Smooth muscle cell (in vitro differentiated cells): ENCODE data around the gene BARX2. TPM values are rescaled to one million over a fixed set of nuclear protein-coding genes. Genes with fewer than 3 reads are reported as not detected.
A peak's percentile ranks its signal among the peaks of the same experiment; 100 is the strongest.

Source experiments
- DNase-seq: peaks from one replicate; lab custom pipeline; 2025; ENCODE audit not compliant: unreplicated experiment; lab: John Stamatoyannopoulos, UW
- H2AFZ ChIP-seq: fragments of 200-600 bp; sonication (generic); 2 replicates; pipeline ENCODE4 v1.6.0; 2016; ENCODE audit warnings: antibody characterized with exemption, low read depth, mild to moderate bottlenecking
- H3F3A ChIP-seq: fragments of 200-600 bp; sonication (generic); 2 replicates; pipeline ENCODE4 v1.6.0; 2017; ENCODE audit warnings: antibody characterized with exemption, low read depth
- H3K27ac ChIP-seq: fragments of 200-600 bp; sonication (generic); 2 replicates; pipeline ENCODE4 v1.5.1; 2016; ENCODE audit warnings: low read depth, mild to moderate bottlenecking
- H3K27me3 ChIP-seq: fragments of 200-600 bp; sonication (generic); 2 replicates; pipeline ENCODE4 v1.6.1; 2016; ENCODE audit warnings: low read depth, mild to moderate bottlenecking
- H3K36me3 ChIP-seq: fragments of 200-600 bp; sonication (generic); 2 replicates; pipeline ENCODE4 v1.5.1; 2016; ENCODE audit warnings: low read depth
- H3K4me1 ChIP-seq: fragments of 200-600 bp; sonication (generic); 2 replicates; pipeline ENCODE4 v1.5.1; 2016; ENCODE audit warnings: low read depth
- H3K4me2 ChIP-seq: fragments of 200-600 bp; sonication (generic); 2 replicates; pipeline ENCODE4 v1.6.0; 2016; ENCODE audit warnings: mild to moderate bottlenecking
- H3K4me3 ChIP-seq: fragments of 200-600 bp; sonication (generic); 2 replicates; pipeline ENCODE4 v1.5.1; 2016; ENCODE audit warnings: mild to moderate bottlenecking
- H3K79me2 ChIP-seq: fragments of 200-600 bp; sonication (generic); 2 replicates; pipeline ENCODE4 v1.6.0; 2016; ENCODE audit warnings: low read depth, mild to moderate bottlenecking
- H3K9ac ChIP-seq: fragments of 200-600 bp; sonication (generic); 2 replicates; pipeline ENCODE4 v1.6.0; 2016; ENCODE audit warnings: low read depth
- H3K9me3 ChIP-seq: fragments of 200-600 bp; sonication (generic); replicated peaks from 2 replicates; pipeline ENCODE4 v1.5.1; 2016; ENCODE audit warnings: low read depth
- H4K20me1 ChIP-seq: fragments of 200-600 bp; sonication (generic); 2 replicates; pipeline ENCODE4 v1.6.0; 2016; ENCODE audit warnings: low read depth
- CTCF ChIP-seq: fragments of 200-600 bp; sonication (generic); IDR thresholded peaks from 2 replicates; pipeline ENCODE4 v1.5.1; 2017; ENCODE audit warnings: borderline replicate concordance, mild to moderate bottlenecking, antibody characterized with exemption; ENCODE audit not compliant: insufficient read depth, poor library complexity, severe bottlenecking
- WGBS: methylation state at CpG from one replicate; pipeline ENCODE4 v1.1.7; 2016; ENCODE audit warnings: low lambda C conversion rate; 5-methylcytosine and 5-hydroxymethylcytosine counted together
- polyA plus RNA-seq: library from polyadenylated mRNA; unstranded; fragments of >200 nt; fragmentation: Nextera tagmentation; extraction: Ambion mirVana; gene quantifications from 2 replicates; pipeline ENCODE4 v1.2.1, GENCODE V29; 2016
- total RNA-seq: library from RNA; depleted of rRNA; stranded (reverse); fragments of >200 nt; gene quantifications from 2 replicates; pipeline ENCODE4 v1.2.3, GENCODE V29; 2014

BARX2 gene
- total and polyA plus RNA-seq, 2 experiments from 2014 or later: 1.2 to 4.8 TPM

GRCh38 chr11:129388824-129389223 is 13.2 kb downstream of the BARX2 start:
- Histone ChIP-seq H3K9ac (no peak overlapping the region), H3K27me3 (no peaks in the 10 kb centered on the region), H3K4me3 (no peak overlapping the region), H3K79me2 (no peaks in the 10 kb centered on the region), H3F3A (peaks cover 5% of the 10 kb centered on the region), H2AFZ (no peak overlapping the region), H3K4me2 (no peak overlapping the region), H3K9me3 (no peaks in the 10 kb centered on the region), H3K4me1 (no peaks in the 10 kb centered on the region), H3K36me3 (no peaks in the 10 kb centered on the region), H3K27ac (no peak overlapping the region), H4K20me1 (no peaks in the 10 kb centered on the region)
- no peak for DNase-seq
- TF ChIP-seq CTCF: no peak
- WGBS: 80% methylated on average over 2 of the region's 2 CpGs

- H4K20me1 ChIP-seq: no peaks in the 10 kb centered on the region
- H3K4me3 ChIP-seq: no peak overlapping the region
- 86% methylated on average over 4 of the region's 4 CpGs for WGBS
- H2AFZ ChIP-seq: no peak overlapping the region
- no peaks in the 10 kb centered on the region for H3K79me2 ChIP-seq
- H3K4me2 ChIP-seq: no peak overlapping the region
- H3K4me1 ChIP-seq: no peaks in the 10 kb centered on the region
- TF ChIP-seq CTCF: no peak
- peak overlapping the region; percentile 2 for H3K27ac ChIP-seq
- no peaks in the 10 kb centered on the region for H3K9me3 ChIP-seq
- no peak overlapping the region for H3K9ac ChIP-seq
- no peak for DNase-seq
- H3F3A ChIP-seq: peaks cover 5% of the 10 kb centered on the region
- no peaks in the 10 kb centered on the region for H3K36me3 ChIP-seq
- no peaks in the 10 kb centered on the region for H3K27me3 ChIP-seq
Observed at GRCh38 chr11:129390303-129390821, 14.7 kb downstream of the BARX2 start.

GRCh38 chr11:129391360-129391759 is 15.7 kb downstream of the BARX2 start:
- TF ChIP-seq CTCF: no peak
- no peaks in the 10 kb centered on the region for H3K79me2 ChIP-seq
- peaks cover 5% of the 10 kb centered on the region for H3F3A ChIP-seq
- H3K36me3 ChIP-seq: no peaks in the 10 kb centered on the region
- no peaks in the 10 kb centered on the region for H3K4me1 ChIP-seq
- H2AFZ ChIP-seq: no peak overlapping the region
- H4K20me1 ChIP-seq: no peaks in the 10 kb centered on the region
- H3K9ac ChIP-seq: no peak overlapping the region
- no peaks in the 10 kb centered on the region for H3K9me3 ChIP-seq
- no peak overlapping the region for H3K4me3 ChIP-seq
- H3K27ac ChIP-seq: peak overlapping the region; percentile 56
- H3K4me2 ChIP-seq: peak overlapping the region; percentile 58
- DNase-seq: no peak
- H3K27me3 ChIP-seq: no peaks in the 10 kb centered on the region
- WGBS: 7% methylated on average over 5 of the region's 5 CpGs

- Histone ChIP-seq H3K9ac (no peak overlapping the region), H4K20me1 (no peaks in the 10 kb centered on the region), H3K79me2 (no peaks in the 10 kb centered on the region), H3K4me2 (peak overlapping the region; percentile 58), H2AFZ (no peak overlapping the region), H3K9me3 (no peaks in the 10 kb centered on the region), H3K4me3 (no peak overlapping the region), H3K4me1 (no peaks in the 10 kb centered on the region), H3K27ac (peak overlapping the region; percentile 56), H3F3A (peaks cover 5% of the 10 kb centered on the region), H3K36me3 (no peaks in the 10 kb centered on the region), H3K27me3 (no peaks in the 10 kb centered on the region)
- DNase-seq: no peak
- 49% methylated on average over 6 of the region's 6 CpGs for WGBS
- no peak for TF ChIP-seq CTCF
Observed at GRCh38 chr11:129391821-129392220, 16.2 kb downstream of the BARX2 start.
